Spleen (tissue), 3 donors: ENCODE results near the gene MRPL54.

Source experiments
- POLR2A ChIP-seq, 3 donors: fragments of 450-650 bp; IDR thresholded peaks; one replicate each; pipeline ENCODE4 v1.5.1; 2017; ENCODE audit warnings: antibody characterized with exemption in 3 of 3, mild to moderate bottlenecking in 1 of 3
- POLR2AphosphoS5 ChIP-seq, 3 donors: sonication (generic); formaldehyde crosslinking; IDR thresholded peaks; one replicate each; pipeline ENCODE4 v1.5.1; 2017; ENCODE audit warnings: antibody characterized with exemption in 3 of 3

GRCh38 chr19:3807574-3808354 is 45.3 kb downstream of the MRPL54 start:
- no peak for TF ChIP-seq POLR2A (IDR thresholded peaks at IDR 0.05)
- no peak for TF ChIP-seq POLR2AphosphoS5 (IDR thresholded peaks at IDR 0.05)
